DND-41 (cell line): ENCODE data around the gene TRIM13.
"Not testable (repeated sequence)": the region's sequence is repeated elsewhere in the genome, so short reads cannot be mapped to it uniquely, and the experiment has no call there.

Source experiments
- ATAC-seq: fragments of 200-7000 bp; cut with Tn5 transposase; 3 replicates; pipeline ENCODE4 v1.9.1; 2021; ENCODE audit warnings: low read depth; ENCODE audit not compliant: insufficient read depth
- DNase-seq: peaks from one replicate; pipeline ENCODE4 v3.0.0-alpha.2; 2020
- H2AFZ ChIP-seq: 2 replicates; pipeline ENCODE4 v1.6.0; 2012; ENCODE audit warnings: low read depth, low read length
- H3K27ac ChIP-seq: 2 replicates; pipeline ENCODE4 v1.5.1; 2012; ENCODE audit warnings: low read length, inconsistent platforms
- H3K27me3 ChIP-seq: fragments of 200-600 bp; sonication (generic); 2 replicates; pipeline ENCODE4 v1.6.0; 2012; ENCODE audit warnings: low read length, mild to moderate bottlenecking, inconsistent platforms; ENCODE audit not compliant: insufficient read depth, poor library complexity
- H3K36me3 ChIP-seq: 2 replicates; pipeline ENCODE4 v1.5.1; 2012; ENCODE audit warnings: low read length, inconsistent platforms; ENCODE audit not compliant: insufficient read depth
- H3K4me1 ChIP-seq: 2 replicates; pipeline ENCODE4 v1.5.1; 2012; ENCODE audit warnings: mild to moderate bottlenecking, low read length; ENCODE audit not compliant: insufficient read depth
- H3K4me2 ChIP-seq: 2 replicates; pipeline ENCODE4 v1.6.0; 2012; ENCODE audit warnings: mild to moderate bottlenecking, moderate library complexity, low read length, inconsistent platforms; ENCODE audit not compliant: insufficient read depth
- H3K4me3 ChIP-seq, 2 experiments: fragments of 200-600 bp in 1 of 2; shearing (Covaris generic) in 1 of 2; 2 replicates each; pipeline ENCODE4 v1.5.1; 2012 to 2016; ENCODE audit warnings: inconsistent platforms in 2 of 2, low read length in 2 of 2, mild to moderate bottlenecking in 2 of 2, low read depth in 1 of 2, moderate library complexity in 1 of 2
- H3K79me2 ChIP-seq: 2 replicates; pipeline ENCODE4 v1.6.0; 2012; ENCODE audit warnings: low read length, inconsistent platforms; ENCODE audit not compliant: insufficient read depth
- H3K9ac ChIP-seq: 2 replicates; pipeline ENCODE4 v1.6.0; 2012; ENCODE audit warnings: low read depth, mild to moderate bottlenecking, inconsistent platforms, low read length, moderate library complexity
- H3K9me3 ChIP-seq: 2 replicates; pipeline ENCODE4 v1.5.1; 2012; ENCODE audit warnings: low read length, moderate library complexity, mild to moderate bottlenecking, inconsistent platforms; ENCODE audit not compliant: insufficient read depth, severe bottlenecking
- H4K20me1 ChIP-seq: 2 replicates; pipeline ENCODE4 v1.6.0; 2012; ENCODE audit warnings: low read length; ENCODE audit not compliant: insufficient read depth
- CTCF ChIP-seq: IDR thresholded peaks from 2 replicates; pipeline ENCODE4 v1.5.1; 2012; ENCODE audit warnings: borderline replicate concordance, low read length, moderate library complexity, mild to moderate bottlenecking; ENCODE audit not compliant: poor library complexity, severe bottlenecking; ENCODE audit errors: extremely low read depth
- EZH2 ChIP-seq: IDR thresholded peaks from 3 replicates; pipeline ENCODE4 v1.6.1; 2012; ENCODE audit warnings: borderline replicate concordance, low read depth, mild to moderate bottlenecking, moderate library complexity, low read length, inconsistent platforms; ENCODE audit not compliant: severe bottlenecking

The TRIM13 gene

GRCh38 chr13:49985129-49985528 lies 11.7 kb upstream of the TRIM13 start:
- no peaks in the 10 kb centered on the region for H3K9me3 ChIP-seq

GRCh38 chr13:49986471-49986870 lies 10.4 kb upstream of the TRIM13 start:
- no peak overlapping the region for H3K4me3 ChIP-seq
- H3K79me2 ChIP-seq = no peaks in the 10 kb centered on the region
- no peak overlapping the region for H2AFZ ChIP-seq
- H3K4me2 ChIP-seq = no peak overlapping the region
- no peaks in the 10 kb centered on the region for H3K4me1 ChIP-seq
- no peak for TF ChIP-seq EZH2
- no peak for TF ChIP-seq CTCF
- peaks cover 3% of the 10 kb centered on the region; the same call in 1 of the 2 replicates for H3K36me3 ChIP-seq
- H4K20me1 ChIP-seq = no peaks in the 10 kb centered on the region
- H3K9me3 ChIP-seq = no peaks in the 10 kb centered on the region
- ATAC-seq (no peak), DNase-seq (no peak)
- H3K9ac ChIP-seq = no peak overlapping the region
- H3K27ac ChIP-seq = no peak overlapping the region
- no peaks in the 10 kb centered on the region for H3K27me3 ChIP-seq

More at GRCh38 chr13:49985129-49985528, 11.7 kb upstream of the TRIM13 start:
- no peaks in the 10 kb centered on the region for H3K79me2 ChIP-seq
- H3K9ac ChIP-seq = no peak overlapping the region
- no peaks in the 10 kb centered on the region for H4K20me1 ChIP-seq
- DNase-seq = no peak
- no peak for ATAC-seq
- H3K27me3 ChIP-seq = no peaks in the 10 kb centered on the region
- H3K4me1 ChIP-seq = no peaks in the 10 kb centered on the region
- TF ChIP-seq CTCF (no peak), EZH2 (no peak)
- no peak overlapping the region for H3K4me2 ChIP-seq
- H2AFZ ChIP-seq = no peak overlapping the region
- H3K36me3 ChIP-seq = no peaks in the 10 kb centered on the region
- no peak overlapping the region for H3K4me3 ChIP-seq
- no peak overlapping the region for H3K27ac ChIP-seq

GRCh38 chr13:49990612-49991011 lies 6.2 kb upstream of the TRIM13 start:
- ATAC-seq, DNase-seq, H3K36me3 ChIP-seq, H2AFZ ChIP-seq, H3K9ac ChIP-seq, H3K4me1 ChIP-seq, H3K27ac ChIP-seq, H3K4me3 ChIP-seq, H3K9me3 ChIP-seq, H4K20me1 ChIP-seq, H3K4me2 ChIP-seq, H3K27me3 ChIP-seq, H3K79me2 ChIP-seq: not testable (repeated sequence)

- H3K9me3 ChIP-seq = no peaks in the 10 kb centered on the region
- H3K9ac ChIP-seq = no peak overlapping the region
- H3K27ac ChIP-seq = no peak overlapping the region
- H3K36me3 ChIP-seq = peaks cover 10% of the 10 kb centered on the region
- H3K4me2 ChIP-seq = no peak overlapping the region
- DNase-seq = no peak
- H3K79me2 ChIP-seq = peaks cover 8% of the 10 kb centered on the region
- ATAC-seq = no peak
- H4K20me1 ChIP-seq = 0 out of 2 replicates have a peak, but pooled peaks cover 2% of the 10 kb centered on the region
- peaks cover 12% of the 10 kb centered on the region for H3K4me1 ChIP-seq
- no peak for TF ChIP-seq EZH2
- no peak for TF ChIP-seq CTCF
- H2AFZ ChIP-seq = no peak overlapping the region
- no peak overlapping the region for H3K4me3 ChIP-seq
- H3K27me3 ChIP-seq = no peaks in the 10 kb centered on the region
Measured at GRCh38 chr13:49993111-49993510, 3.7 kb upstream of the TRIM13 start.
